Hepatocyte (in vitro differentiated cells): ENCODE data around the gene RASGRP1. TPM values are rescaled to one million over a fixed set of nuclear protein-coding genes. Genes with fewer than 3 reads are reported as not detected.

Experiments
- DNase-seq: peaks from one replicate; pipeline ENCODE4 v3.0.0-alpha.2; 2016; ENCODE audit warnings: low spot score
- H2AFZ ChIP-seq: fragments of 200-600 bp; sonication (generic); 2 replicates; pipeline ENCODE4 v1.6.0; 2016; ENCODE audit warnings: antibody characterized with exemption, mild to moderate bottlenecking
- H3K27ac ChIP-seq: fragments of 200-600 bp; sonication (generic); 2 replicates; pipeline ENCODE4 v1.5.1; 2016; ENCODE audit warnings: mild to moderate bottlenecking
- H3K27me3 ChIP-seq: fragments of 200-600 bp; sonication (generic); 2 replicates; pipeline ENCODE4 v1.6.1; 2016
- H3K36me3 ChIP-seq: fragments of 200-600 bp; sonication (generic); replicated peaks from 2 replicates; pipeline ENCODE4 v1.5.1; 2016; ENCODE audit warnings: low read depth; ENCODE audit not compliant: insufficient read depth
- H3K4me1 ChIP-seq: fragments of 200-600 bp; sonication (generic); 2 replicates; pipeline ENCODE4 v1.5.1; 2016; ENCODE audit warnings: mild to moderate bottlenecking, moderate library complexity; ENCODE audit not compliant: insufficient read depth
- H3K4me2 ChIP-seq: fragments of 200-600 bp; sonication (generic); 2 replicates; pipeline ENCODE4 v1.6.0; 2016
- H3K4me3 ChIP-seq: fragments of 200-600 bp; sonication (generic); 2 replicates; pipeline ENCODE4 v1.5.1; 2016; ENCODE audit warnings: mild to moderate bottlenecking
- H3K79me2 ChIP-seq: fragments of 200-600 bp; sonication (generic); 2 replicates; pipeline ENCODE4 v1.6.0; 2017; ENCODE audit warnings: mild to moderate bottlenecking
- H3K9me2 ChIP-seq: fragments of 200-600 bp; sonication (generic); replicated peaks from 2 replicates; pipeline ENCODE4 v1.6.0; 2017; ENCODE audit warnings: mild to moderate bottlenecking; ENCODE audit not compliant: insufficient read depth
- H3K9me3 ChIP-seq: fragments of 200-600 bp; sonication (generic); 2 replicates; pipeline ENCODE4 v1.5.1; 2016; ENCODE audit warnings: low read depth, mild to moderate bottlenecking
- H4K20me1 ChIP-seq: fragments of 200-600 bp; sonication (generic); 2 replicates; pipeline ENCODE4 v1.6.0; 2016; ENCODE audit warnings: mild to moderate bottlenecking; ENCODE audit not compliant: insufficient read depth, poor library complexity, severe bottlenecking
- EZH2 ChIP-seq: fragments of 200-600 bp; sonication (generic); IDR thresholded peaks from 2 replicates; pipeline ENCODE4 v1.6.1; 2016; ENCODE audit warnings: antibody characterized with exemption, mild to moderate bottlenecking, borderline replicate concordance
- EZH2phosphoT487 ChIP-seq: fragments of 200-600 bp; sonication (generic); IDR thresholded peaks from one replicate; pipeline ENCODE4 v1.6.1; 2018; ENCODE audit warnings: antibody characterized with exemption, mild to moderate bottlenecking, low read depth, moderate library complexity; ENCODE audit not compliant: unreplicated experiment, severe bottlenecking
- WGBS: methylation state at CpG from one replicate; pipeline ENCODE4 v1.1.6; 2016; ENCODE audit warnings: low lambda C conversion rate; ENCODE audit errors: missing lambda C conversion rate; 5-methylcytosine and 5-hydroxymethylcytosine counted together
- polyA plus RNA-seq: library from polyadenylated mRNA; unstranded; fragments of >200 nt; fragmentation: Nextera tagmentation; extraction: Ambion mirVana; gene quantifications from 2 replicates; pipeline ENCODE4 v1.2.1, GENCODE V29; 2016
- total RNA-seq: library from RNA; depleted of rRNA; stranded (reverse); fragments of >200 nt; gene quantifications from 2 replicates; pipeline ENCODE4 v1.2.3, GENCODE V29; 2014
- TF ChIP-seq, protein P1 (sequence below): fragments of 200-600 bp; sonication (generic); IDR thresholded peaks from 2 replicates; pipeline ENCODE4 v1.5.1; 2016; ENCODE audit warnings: antibody characterized with exemption, mild to moderate bottlenecking; ENCODE audit not compliant: poor library complexity

Gene RASGRP1
- total and polyA plus RNA-seq, 2 experiments from 2014 or later, result 0.41 to 0.53 TPM

DNA sequence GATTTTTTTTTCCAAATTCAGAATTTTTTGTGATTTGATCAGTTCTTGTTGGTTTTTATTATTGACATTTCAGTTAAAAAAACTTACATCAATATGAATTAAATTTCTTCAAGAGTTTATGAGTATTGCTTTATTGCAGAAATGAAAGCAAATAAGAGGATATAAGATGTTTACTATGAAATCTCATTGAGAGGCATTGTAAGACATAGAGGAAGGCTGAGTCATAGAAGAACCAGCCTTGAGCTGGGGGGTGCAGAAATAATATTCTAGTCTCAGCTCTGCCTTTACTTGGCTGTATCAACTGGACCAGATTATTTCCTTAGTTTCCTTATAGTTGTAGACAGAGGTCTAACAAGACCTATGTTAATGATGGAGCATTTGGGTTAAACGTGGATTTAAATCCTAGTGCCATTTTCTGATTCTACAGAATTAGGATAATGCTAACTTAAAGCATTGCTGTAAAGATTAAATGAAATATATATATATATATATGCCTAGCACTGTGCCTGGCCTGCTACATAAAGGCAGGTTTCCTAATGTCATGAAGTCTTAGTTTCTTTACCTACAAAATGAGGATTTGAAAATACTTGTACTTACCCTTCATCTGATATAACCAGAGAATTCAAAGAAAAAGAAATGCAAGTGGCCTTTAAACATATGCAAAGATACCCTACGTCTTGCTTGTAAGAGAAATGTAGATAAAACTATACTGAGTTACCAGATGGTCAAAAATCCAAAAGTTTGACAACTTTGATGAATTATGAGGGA, 103.4 kb downstream of the RASGRP1 start:
- no peaks in the 10 kb centered on the region for H3K9me2 ChIP-seq
- peaks cover 82% of the 10 kb centered on the region for H3K79me2 ChIP-seq
- H4K20me1 ChIP-seq, result peaks cover 11% of the 10 kb centered on the region
- H3K27ac ChIP-seq, result no peak overlapping the region
- no peak for TF ChIP-seq EZH2phosphoT487
- no peak for TF ChIP-seq EZH2
- TF ChIP-seq, protein P1, sequence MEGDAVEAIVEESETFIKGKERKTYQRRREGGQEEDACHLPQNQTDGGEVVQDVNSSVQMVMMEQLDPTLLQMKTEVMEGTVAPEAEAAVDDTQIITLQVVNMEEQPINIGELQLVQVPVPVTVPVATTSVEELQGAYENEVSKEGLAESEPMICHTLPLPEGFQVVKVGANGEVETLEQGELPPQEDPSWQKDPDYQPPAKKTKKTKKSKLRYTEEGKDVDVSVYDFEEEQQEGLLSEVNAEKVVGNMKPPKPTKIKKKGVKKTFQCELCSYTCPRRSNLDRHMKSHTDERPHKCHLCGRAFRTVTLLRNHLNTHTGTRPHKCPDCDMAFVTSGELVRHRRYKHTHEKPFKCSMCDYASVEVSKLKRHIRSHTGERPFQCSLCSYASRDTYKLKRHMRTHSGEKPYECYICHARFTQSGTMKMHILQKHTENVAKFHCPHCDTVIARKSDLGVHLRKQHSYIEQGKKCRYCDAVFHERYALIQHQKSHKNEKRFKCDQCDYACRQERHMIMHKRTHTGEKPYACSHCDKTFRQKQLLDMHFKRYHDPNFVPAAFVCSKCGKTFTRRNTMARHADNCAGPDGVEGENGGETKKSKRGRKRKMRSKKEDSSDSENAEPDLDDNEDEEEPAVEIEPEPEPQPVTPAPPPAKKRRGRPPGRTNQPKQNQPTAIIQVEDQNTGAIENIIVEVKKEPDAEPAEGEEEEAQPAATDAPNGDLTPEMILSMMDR, result no peak
- no peaks in the 10 kb centered on the region for H3K27me3 ChIP-seq
- no peaks in the 10 kb centered on the region for H3K4me1 ChIP-seq
- H3K36me3 ChIP-seq, result no peaks in the 10 kb centered on the region
- H3K4me3 ChIP-seq, result no peak overlapping the region
- H2AFZ ChIP-seq, result no peak overlapping the region
- WGBS, result 95% methylated on average over 2 of the region's 2 CpGs
- no peak overlapping the region for H3K4me2 ChIP-seq
- DNase-seq, result no peak
- no peaks in the 10 kb centered on the region for H3K9me3 ChIP-seq

DNA sequence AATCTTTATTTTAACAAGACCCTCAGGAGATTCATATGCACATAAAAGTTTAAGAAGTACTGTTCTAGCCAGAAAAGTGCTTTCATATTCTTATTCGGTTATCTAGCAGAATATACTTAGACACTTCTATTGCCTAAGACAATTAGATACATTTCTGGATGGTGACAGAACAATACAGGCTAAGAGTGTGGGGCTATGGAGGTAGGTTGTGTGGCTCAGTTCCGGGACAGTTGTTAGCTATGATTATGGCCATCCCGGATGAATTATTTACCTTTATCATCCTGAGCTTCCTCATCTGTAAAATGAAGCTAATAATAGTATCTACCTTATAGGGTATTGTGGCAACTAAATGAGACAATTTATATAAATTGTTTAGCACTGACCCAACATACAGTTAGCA, 104.1 kb downstream of the RASGRP1 start:
- H3K9me2 ChIP-seq, result no peaks in the 10 kb centered on the region
- no peak overlapping the region for H3K27ac ChIP-seq
- peaks cover 89% of the 10 kb centered on the region for H3K79me2 ChIP-seq
- H3K4me3 ChIP-seq, result no peak overlapping the region
- TF ChIP-seq EZH2phosphoT487 (no peak), EZH2 (no peak)
- TF ChIP-seq, protein P1, result no peak
- H2AFZ ChIP-seq, result no peak overlapping the region
- WGBS, result 89% methylated on average over 3 of the region's 3 CpGs
- no peaks in the 10 kb centered on the region for H3K36me3 ChIP-seq
- H3K27me3 ChIP-seq, result no peaks in the 10 kb centered on the region
- H3K4me2 ChIP-seq, result no peak overlapping the region
- H3K9me3 ChIP-seq, result no peaks in the 10 kb centered on the region
- H4K20me1 ChIP-seq, result peaks cover 11% of the 10 kb centered on the region
- H3K4me1 ChIP-seq, result no peaks in the 10 kb centered on the region
- DNase-seq, result no peak

DNA sequence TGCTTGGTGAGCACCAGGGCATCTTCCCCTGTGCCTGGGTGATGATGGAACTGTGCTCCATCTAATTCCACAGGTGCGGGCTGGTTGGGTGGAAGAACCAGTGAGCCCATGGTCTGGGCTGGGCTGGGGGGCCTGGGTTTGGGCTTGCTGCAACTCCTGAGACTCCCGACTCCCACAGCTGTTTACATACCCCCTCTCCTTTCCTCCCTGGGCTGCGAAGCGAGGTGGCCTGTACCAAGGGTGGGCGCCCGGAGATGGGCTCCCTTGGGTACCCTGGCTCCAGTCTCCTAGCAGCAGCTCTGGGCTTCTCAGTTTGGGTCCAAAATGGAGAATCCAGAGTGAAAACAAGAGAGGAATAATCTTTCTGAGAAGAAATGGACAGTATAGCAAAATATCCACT, 105.1 kb downstream of the RASGRP1 start:
- no peak overlapping the region for H2AFZ ChIP-seq
- H3K27ac ChIP-seq, result no peak overlapping the region
- no peak for DNase-seq
- WGBS, result 95% methylated on average over 6 of the region's 6 CpGs
- no peak overlapping the region for H3K4me3 ChIP-seq
- peaks cover 11% of the 10 kb centered on the region for H4K20me1 ChIP-seq
- H3K27me3 ChIP-seq, result no peaks in the 10 kb centered on the region
- no peaks in the 10 kb centered on the region for H3K9me2 ChIP-seq
- H3K79me2 ChIP-seq, result peaks cover 92% of the 10 kb centered on the region
- H3K36me3 ChIP-seq, result no peaks in the 10 kb centered on the region
- TF ChIP-seq, protein P1, result no peak
- TF ChIP-seq EZH2phosphoT487 (no peak), EZH2 (no peak)
- H3K4me2 ChIP-seq, result no peak overlapping the region
- no peaks in the 10 kb centered on the region for H3K9me3 ChIP-seq
- H3K4me1 ChIP-seq, result peaks cover 3% of the 10 kb centered on the region
